ENCODE data around the gene WDR31.

WDR31 gene

DNA sequence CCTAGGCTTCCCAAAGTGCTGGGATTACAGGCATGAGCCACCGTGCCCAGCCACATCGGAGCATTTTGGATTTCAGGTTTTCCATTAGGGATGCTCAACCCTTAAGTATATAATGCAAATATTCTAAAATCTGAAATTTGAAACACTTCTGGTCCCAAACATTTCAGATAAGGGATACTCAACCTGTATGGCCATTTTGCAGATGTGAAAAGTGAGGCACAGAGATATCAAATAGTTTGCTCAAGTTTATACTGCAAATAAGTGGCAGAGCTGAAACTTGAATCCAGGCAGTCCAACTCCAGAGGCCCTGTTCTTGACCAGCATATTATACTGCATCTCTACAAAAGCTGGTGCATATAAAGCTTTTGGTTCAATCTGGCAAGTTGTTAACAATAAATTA, 2.4 kb downstream of the WDR31 start:
- TF ChIP-seq, protein P1, sequence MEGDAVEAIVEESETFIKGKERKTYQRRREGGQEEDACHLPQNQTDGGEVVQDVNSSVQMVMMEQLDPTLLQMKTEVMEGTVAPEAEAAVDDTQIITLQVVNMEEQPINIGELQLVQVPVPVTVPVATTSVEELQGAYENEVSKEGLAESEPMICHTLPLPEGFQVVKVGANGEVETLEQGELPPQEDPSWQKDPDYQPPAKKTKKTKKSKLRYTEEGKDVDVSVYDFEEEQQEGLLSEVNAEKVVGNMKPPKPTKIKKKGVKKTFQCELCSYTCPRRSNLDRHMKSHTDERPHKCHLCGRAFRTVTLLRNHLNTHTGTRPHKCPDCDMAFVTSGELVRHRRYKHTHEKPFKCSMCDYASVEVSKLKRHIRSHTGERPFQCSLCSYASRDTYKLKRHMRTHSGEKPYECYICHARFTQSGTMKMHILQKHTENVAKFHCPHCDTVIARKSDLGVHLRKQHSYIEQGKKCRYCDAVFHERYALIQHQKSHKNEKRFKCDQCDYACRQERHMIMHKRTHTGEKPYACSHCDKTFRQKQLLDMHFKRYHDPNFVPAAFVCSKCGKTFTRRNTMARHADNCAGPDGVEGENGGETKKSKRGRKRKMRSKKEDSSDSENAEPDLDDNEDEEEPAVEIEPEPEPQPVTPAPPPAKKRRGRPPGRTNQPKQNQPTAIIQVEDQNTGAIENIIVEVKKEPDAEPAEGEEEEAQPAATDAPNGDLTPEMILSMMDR (conservative IDR thresholded peaks at IDR 0.05), result no peak
- no peak for TF ChIP-seq ZFX (IDR thresholded peaks at IDR 0.05)

DNA sequence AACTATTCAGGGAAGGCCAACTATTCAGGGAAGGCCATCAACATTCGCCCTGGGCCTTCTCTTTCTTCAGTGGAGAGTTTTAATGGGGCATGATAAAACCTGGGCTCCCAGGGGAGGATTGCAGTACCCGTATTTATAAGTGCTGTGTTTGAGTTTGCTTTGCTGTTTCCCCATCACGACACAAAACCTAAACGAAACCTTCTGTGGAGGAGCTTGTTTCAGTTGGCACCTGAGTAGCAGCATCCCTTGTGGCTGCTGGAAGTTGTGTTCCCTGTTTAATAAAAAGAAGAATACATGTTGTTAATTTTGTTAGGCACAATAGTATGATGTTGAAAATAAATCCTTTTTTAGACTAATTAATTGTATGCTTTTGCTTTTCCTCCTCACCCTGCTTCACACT, 8.3 kb downstream of the WDR31 start:
- no peak overlapping the region for H3K27ac ChIP-seq
- no peak for TF ChIP-seq ZFX (IDR thresholded peaks at IDR 0.05)
- TF ChIP-seq, protein P1 (conservative IDR thresholded peaks at IDR 0.05), result no peak

More for the DNA sequence above, 2.4 kb downstream of the WDR31 start:
- H3K27ac ChIP-seq, result no peak overlapping the region

DNA sequence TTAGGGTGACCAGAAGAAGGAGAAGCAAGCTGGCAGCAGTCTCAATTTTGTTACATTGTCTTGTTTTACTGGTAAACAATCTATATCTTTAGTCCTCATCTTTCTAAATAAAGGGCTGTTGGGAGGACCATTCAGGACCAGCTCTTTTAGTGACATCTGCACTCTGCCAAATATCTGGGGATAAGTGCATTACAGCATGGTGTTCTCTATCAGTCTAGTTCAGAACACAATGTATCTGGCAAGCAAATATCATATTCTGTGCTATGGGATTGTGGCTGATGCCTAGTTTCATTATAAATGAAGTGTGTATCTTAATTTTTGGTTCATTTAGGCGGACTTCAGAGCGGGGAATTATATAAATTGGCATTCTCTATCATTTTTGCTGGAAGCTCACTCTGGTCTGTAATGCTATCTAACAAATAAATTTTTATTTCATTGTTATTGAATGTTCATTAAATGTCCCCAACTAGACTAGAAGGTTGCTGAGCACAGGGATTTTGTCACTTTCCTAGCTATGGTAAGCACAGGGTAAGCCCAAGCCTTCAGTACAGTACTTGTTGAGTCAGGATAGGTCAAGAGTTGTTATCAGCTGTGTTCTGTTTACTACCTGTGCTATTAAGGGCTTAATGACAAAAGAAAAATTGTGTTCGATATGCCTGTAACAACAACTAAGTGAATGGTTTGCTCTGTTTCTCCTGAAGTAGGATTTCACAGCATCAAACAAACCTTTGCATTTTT, 11.9 kb downstream of the WDR31 start:
- TF ChIP-seq ZFX (IDR thresholded peaks at IDR 0.05), result no peak
- no peak overlapping the region for H3K27ac ChIP-seq

DNA sequence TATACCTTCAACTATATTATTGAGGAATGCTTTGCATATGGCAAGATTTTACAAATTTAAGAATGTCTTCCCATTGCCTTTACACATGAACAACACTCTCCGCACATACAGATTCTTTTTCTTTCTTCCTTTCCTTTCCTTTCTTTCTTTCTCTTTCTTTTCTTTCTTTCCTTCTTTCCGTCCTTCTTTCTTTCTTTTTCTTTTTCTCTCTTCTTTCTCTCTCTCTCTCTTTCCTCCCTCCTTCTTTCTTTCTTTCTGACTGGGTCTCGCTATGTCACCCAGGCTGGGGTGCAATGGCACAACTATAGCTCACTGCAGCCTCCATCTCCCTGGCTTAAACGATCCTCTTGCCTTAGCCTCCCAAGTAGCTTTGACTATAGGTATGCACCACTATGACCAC, 13.8 kb downstream of the WDR31 start:
- TF ChIP-seq, protein P1 (conservative IDR thresholded peaks at IDR 0.05), result no peak
- no peak for TF ChIP-seq ZFX (IDR thresholded peaks at IDR 0.05)

DNA sequence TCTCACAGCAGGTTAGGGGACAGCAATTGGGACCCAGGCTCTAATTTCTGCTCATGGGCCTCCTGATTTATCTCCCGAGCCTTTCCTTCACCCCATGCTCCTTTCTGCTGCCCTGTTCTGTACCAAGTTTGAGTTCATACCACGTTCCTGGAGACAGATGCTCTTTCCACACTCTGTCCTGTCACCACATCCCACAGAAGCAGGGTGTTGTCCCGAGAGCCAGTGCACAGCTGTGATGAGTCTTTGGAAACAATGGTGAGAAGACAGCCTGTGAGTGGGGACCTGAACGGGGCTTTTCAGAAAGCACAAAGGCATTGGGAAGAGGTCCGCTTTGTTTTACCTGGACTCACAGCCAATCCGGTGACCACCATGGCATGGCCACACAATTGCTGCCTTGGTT, 17.4 kb downstream of the WDR31 start:
- TF ChIP-seq, protein P1 (conservative IDR thresholded peaks at IDR 0.05), result no peak
- no peak for TF ChIP-seq ZFX (IDR thresholded peaks at IDR 0.05)
- no peak overlapping the region for H3K27ac ChIP-seq

More for the DNA sequence above, 13.8 kb downstream of the WDR31 start:
- no peak overlapping the region for H3K27ac ChIP-seq

DNA sequence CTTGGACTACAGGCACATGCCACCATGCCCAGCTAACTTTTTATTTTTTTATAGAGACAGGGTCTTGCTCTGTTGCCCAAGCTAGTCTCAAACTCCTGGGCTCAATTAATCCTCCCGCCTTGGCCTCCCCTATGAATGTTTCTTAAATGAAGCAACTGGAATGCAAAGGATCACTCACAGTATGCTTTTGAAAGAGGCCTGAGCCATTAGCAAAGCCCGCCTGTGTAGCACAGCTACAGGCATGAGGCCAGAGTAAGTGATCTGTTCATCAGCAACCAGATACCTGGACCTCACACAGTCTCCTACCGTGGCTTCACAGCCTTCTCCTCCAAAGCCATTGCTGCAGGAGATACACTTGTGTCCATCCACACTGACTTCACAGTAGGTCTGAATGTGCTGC, 20.0 kb downstream of the WDR31 start:
- no peak for TF ChIP-seq ZFX (IDR thresholded peaks at IDR 0.05)
- TF ChIP-seq, protein P1 (conservative IDR thresholded peaks at IDR 0.05), result no peak
- H3K27ac ChIP-seq, result no peak overlapping the region

DNA sequence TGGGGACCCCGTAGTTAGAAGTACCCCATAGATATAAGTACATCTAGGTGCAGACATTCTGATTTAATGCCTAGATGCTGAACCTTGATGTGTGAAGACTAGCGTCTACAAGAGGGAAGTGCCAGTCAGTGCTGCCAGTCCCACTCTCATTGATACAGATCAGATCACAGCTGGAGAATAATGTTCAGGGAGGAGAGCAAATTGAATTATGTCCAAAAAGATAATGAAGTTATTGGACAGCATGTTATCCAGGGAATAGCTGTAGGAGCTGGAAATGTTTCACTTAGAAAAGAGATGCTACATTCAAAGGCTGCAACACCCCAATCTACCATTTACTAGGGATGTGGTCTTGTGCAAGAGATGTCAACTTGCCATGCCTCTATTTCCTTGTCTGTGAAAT, 21.0 kb downstream of the WDR31 start:
- no peak overlapping the region for H3K27ac ChIP-seq
- TF ChIP-seq ZFX (IDR thresholded peaks at IDR 0.05), result no peak
- TF ChIP-seq, protein P1 (conservative IDR thresholded peaks at IDR 0.05), result no peak

DNA sequence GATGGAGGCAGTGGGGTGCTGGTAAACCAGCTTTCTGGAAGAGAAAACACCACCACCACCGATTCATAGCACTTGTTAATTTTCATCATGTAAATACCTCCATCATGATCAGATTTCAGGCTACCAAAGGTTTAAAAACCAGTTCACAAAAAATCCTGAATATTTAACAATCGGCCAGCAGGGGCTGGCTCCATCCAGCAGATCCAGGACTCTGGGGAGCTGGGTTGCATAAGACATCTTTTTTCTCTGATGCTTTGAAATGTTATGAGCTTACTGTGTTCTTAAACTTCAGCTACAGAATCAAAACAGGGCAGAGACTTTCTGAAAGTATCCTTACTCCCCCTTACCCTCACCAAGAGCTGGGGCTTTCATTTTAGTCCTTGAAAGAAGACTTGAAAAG, 22.3 kb downstream of the WDR31 start:
- no peak overlapping the region for H3K27ac ChIP-seq
- no peak for TF ChIP-seq ZFX (IDR thresholded peaks at IDR 0.05)
- TF ChIP-seq, protein P1 (conservative IDR thresholded peaks at IDR 0.05), result no peak; the same call in 1 of the 2 replicates

All from C4-2B (cell line).